HG03045 (cell line): ENCODE data around the gene ABCG1.

Experiments used
- ATAC-seq: cut with Tn5 transposase; IDR thresholded peaks from one replicate; pipeline ENCODE4 v1.9.1; 2021; ENCODE audit warnings: mild to moderate bottlenecking, moderate library complexity; ENCODE audit not compliant: unreplicated experiment

The ABCG1 gene

DNA sequence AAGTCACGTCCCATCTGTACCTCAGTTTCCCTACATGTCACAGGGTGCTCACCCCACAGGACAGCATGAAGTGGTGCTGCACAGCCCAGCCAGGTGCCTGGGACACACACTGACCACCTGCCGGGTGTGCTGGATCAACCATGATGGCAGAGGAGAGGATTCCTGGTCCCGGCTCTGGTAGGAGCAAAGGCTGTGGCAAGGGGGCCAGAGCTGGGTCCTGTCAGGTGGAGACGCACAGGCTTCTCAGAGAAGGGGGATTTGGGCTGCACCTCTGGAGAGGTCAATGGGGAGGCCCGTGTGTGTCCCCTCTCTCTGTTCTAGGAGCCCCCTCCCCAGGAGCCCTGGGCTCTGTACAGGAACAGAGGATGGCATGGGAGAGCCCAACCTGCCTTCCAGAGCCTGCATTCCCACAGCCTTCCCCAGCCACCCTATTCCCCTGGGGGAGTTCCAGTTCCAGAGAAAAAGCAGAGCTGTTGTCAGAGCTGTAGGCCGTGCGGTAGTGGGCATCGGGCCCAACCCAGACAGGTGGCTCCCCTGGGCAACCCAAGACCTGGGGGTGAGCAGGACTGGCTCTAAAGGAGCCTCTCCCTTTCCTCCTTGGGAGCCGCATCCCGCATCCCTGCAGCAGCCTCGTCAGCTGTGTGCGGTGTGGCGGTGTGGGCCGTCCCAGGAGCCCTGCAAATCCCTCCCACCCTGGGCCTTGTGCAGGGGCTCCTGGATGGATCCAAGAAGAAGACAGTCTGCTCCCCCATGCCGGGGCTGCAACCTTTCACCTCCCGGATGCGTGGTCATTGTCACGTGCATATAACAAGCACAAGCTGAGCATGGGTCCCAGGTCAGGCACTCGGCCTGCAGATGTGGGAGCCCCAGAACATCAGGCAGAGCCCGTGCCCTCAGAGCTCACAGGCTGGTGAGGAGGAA is 99.1 kb downstream of the ABCG1 start:
- no peak for ATAC-seq

DNA sequence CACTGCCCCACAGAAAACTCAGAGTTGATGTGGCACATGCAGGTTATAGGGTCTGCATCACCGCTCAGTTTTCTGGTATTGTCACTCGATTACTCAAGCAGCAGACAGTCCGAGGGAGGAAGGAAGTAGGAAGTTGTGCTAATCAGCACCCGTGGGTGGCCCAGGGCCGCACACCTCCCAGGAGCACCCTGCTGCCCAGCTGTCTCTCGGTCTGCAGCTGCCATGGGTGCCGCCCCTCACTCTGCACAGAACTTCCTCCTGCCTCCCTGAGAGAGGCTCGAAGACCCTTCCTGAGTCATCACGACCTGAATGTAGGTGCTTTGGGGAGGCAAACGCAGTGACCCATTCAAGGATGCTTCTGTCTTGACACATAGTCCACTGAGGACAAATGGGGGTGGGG is 100.4 kb downstream of the ABCG1 start:
- no peak for ATAC-seq

DNA sequence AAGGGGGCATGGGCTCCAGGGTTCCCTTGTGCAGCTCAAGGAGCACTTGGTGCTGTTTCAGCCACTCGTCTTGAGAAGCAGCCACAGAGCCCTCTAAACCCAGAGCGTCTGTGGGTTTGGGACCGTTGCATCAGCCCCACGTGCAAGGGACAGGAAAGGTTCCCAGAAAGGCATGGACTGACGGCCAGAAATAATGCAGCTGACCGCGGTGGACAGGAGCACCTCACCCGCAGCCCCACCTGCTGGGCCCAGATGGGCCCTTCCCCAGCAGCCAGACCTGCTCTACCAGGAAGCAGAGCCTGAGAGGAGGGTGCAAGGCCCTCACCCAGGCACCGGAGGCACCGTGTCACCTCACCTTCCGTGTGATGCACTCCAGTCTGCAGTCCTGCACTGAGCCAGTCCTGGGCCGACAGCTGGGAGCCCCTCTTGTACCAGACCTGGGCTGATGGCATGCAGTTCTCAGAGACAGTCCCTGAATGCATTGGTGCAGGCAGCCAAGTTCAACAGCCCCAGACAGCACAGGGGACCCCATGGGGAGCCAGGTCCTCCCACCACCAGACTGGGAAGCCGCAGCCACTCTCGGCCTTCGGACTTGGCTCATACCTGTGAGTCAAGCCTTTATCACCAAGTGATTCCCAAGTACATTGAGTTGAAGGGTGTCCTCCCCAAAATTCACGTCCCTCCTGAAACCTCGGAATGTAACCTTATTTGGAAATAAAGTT is 101.1 kb downstream of the ABCG1 start:
- no peak for ATAC-seq

DNA sequence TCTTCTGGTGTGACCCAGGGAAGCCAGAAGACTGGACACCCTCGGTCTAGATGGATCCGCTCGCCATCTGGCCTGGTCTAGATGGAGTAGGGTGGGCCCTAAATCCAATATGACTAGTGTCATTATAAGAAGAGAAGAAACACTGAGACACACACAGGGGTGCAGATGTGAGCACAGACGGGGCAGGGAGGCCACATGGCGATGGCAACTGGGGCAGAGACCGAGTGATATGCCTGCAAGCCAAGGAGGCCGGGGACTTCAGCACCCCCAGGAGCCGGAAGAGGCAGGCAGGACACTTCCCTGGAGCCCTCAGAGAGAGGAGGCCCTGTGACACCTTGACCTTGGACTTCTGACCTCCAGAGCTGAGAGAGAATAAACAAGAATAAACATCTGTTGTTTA is 101.9 kb downstream of the ABCG1 start:
- no peak for ATAC-seq

DNA sequence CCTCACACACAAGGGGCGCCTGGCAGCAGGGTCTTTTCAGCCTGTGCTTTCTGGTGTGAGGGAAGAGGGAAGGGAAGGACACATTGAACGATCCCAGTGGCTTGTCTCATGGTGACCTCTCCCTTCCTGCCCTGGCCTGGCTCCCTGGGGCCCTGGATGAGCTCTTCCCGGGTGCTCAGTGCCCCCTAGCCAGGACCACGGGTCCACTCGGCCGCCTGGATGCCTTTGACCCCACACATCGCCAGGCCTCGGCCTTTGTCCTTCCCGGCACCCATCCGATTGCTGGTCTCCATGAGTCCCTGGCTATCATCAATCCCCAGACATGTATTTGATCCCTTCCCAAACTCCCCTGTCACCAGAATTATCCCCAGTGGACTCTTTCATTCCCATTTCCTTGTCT is 102.3 kb downstream of the ABCG1 start:
- no peak for ATAC-seq

DNA sequence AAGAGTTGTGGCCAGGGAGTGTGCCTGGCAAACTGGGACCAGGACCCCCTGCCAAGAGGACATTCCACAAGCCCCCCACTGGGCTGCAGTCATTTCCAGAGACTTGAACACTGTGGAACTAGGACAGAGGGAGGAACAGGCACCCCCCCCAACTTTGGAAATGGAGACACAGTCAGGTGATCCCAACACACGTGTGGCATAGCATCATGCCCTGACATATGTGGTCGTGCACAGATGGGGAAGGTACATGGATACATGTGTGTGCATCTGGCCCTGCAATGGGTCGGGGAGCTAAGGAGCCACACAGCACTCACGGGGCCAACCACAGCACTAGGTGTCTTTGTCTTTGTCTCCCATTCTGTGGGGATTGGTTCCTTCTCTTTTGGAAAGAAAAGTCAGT is 102.9 kb downstream of the ABCG1 start:
- no peak for ATAC-seq

DNA sequence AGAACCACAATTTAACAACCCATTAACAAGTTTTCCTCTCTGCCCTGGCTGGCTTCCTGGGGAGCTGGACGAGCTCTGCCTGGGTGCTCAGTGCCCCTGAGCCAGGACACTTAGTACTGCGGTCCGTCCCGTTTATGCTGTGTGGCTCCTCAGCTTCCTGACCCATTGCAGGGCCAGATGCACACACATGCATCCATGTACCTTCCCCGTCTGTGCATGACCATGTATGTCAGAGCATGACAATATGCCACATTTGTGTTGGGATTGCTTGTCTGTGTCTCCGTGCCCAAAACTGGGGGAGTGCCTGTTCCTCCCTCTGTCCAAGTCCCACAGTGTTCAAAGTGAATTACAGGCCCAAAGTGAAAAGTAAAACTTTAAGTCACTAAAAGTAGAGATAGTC is 106.0 kb downstream of the ABCG1 start:
- no peak for ATAC-seq

DNA sequence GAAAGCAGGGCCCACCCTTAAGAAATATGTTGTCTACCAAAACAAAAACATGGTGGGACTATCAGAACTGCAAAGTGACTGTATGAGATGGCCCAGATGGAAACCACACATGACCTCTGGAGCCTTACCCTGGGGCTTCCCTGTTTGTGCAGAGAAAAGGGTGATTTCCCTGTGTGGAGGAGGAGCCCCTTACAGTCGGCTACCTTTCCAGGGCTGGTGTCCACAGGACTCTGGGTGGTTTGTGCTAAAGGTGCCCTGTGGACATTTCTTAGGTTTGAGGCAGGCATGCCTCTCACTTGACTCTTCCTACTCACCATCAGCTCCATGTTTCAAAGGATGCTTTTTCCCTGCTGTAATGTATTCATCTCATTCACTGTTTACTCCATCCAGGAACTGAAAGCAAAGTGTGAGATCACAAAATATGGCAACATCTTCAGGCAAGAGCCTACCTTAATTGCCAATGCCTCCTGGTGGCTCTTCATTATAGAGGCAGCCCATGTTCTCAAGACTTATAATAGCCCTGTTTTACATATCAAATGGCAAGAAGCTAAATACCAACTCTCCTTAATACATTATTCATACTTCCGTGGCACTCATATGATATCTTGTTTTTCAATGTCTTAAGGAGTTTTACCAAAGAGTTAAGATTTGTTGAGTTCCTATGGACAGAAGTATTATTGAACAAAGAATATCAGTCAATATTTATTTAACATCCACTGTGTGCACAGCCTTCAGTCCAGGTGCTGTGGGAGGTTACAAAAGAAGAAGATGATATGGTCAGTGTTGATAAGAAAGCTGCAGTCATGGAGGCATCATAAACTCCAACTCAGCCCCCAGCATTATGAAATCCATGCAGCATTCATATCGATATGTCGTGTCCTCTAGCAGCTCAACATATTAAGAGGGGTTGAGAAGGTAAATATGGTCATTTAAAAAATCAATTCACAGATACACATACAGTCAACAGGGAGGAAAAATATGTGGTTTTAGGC is 111.7 kb downstream of the ABCG1 start:
- ATAC-seq: no peak

DNA sequence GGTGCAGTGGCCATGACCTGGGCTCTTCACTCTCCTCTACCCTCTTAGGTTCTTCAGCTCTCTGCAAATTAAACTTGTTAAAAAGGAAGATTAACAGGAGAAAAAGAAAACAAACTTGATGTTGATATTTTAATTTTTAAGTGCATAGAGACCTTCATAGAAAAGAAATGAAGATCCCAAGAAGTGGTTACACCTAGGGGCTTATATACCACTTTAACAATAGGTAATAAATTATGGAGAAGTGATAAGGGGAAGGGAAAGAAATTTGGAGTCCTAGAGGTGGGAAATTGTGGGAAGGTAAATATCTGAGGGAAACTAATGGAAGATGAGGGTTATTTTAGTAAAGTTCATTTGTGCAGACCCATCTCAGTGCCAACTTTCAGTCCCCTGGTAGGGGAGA is 112.7 kb downstream of the ABCG1 start:
- ATAC-seq: no peak

DNA sequence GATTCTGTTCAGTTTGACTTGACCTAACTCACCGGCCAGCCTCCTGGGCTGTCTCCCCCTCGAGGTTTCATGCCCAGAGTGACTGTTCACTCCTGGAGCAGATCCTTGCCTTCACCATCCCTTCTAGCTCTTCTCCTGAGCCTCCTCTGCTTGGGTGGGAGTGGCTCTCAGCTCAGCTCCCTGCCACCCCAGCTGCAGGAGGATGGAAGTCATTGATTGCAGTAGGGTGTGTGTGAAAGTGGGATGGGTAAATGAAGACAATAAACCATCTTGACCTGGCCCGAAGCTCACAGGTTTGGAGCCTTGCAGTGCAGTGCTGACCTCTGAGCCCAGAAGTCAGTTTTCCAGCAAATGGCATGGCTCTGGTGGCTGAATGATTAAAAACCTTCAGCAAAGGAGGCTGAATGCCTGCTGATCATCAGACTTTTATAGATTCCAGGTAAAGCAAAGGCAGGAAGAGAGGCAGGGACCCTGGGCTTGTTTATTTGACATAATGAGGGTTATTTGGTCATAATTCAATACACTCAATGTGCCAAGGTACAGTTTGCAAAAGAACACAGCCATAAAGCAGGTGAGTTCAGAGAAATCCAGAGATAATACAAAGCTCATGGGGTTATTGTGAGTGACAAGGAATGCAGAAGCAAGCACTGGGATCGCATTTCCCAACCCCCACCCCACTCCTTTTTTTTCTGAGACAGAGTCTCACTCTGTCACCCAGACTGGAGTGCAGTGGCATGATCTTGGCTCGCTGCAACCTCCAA is 113.8 kb downstream of the ABCG1 start:
- no peak for ATAC-seq

DNA sequence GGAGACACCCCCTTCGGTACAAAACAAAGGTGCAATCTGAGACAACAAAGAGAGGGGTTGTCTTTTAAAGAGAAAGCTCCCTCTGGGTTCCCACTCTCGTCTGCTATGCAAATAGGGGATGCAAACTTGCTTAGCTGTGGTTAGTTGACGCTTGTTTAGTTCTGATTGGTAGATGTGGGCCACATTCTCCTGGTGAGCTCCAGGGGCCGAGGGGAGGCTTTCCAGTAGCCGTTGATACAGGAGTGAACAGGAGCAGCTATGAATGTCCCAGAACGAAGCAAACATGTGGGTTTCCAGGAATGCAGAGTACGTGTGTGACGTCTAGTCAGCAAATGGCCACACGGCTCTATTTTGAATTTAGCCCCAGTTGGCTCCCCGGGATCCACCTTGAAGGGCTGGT is 117.1 kb downstream of the ABCG1 start:
- no peak for ATAC-seq

DNA sequence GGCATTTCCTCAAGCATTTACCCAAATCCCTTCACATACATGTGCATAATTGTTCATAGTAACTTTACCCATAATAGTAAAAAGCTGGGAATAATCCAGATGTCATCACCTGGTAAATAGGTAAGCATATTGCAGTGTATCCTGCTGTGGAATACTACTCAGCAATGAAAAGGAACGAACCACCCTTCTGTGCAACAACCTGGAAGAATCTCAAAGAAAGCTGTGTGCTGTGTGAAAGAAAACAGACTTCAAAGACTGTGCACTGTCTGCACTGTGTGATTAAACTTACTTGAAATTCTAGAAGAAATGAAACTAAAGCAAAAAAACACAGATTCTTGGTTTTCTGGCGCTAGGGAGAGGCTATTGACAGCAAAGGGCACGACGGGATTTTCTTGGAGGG is 118.3 kb downstream of the ABCG1 start:
- no peak for ATAC-seq

DNA sequence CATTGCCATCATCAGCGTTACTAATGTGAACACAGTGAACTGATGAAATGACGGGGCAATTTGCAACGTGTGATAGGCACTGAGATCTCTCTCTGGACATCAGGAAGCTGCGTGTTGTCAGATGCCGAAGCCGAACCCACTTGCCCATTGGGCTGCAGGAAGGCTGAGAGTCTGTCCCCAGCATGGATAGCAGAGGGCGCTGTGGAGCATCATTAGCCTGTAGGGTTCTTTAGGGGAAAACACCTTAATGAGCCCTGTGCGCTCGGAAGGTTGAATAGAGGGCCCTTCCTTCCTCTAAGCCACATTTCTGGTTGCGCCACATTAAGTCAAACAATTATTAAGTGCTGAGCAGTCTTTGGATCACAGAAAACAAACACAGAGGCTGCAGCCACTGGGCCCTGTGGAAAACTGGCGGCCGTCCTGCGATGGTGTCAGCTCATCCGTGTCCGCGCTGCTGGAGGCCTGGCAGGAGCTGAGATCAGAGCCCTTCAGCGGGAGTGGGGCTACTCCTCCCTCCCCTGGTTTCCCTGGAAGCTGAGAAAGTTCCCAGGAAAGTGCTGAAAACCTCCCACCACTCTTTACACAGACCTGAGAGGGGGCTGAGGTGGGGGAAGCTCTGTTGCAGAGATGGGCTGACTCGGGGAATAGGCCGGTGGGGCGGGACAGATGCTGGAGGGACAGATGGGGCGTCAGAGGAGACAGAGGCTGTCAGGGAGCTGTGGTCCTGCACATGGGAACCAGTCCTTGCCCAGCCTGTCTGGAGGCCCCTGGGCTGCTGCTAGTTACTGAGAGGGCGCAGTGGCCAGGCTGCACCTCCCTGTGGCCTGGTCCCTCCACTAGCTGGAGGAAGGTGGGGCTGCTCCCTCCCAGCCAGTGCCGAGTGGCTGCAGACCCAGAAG is 119.1 kb downstream of the ABCG1 start:
- ATAC-seq: no peak

DNA sequence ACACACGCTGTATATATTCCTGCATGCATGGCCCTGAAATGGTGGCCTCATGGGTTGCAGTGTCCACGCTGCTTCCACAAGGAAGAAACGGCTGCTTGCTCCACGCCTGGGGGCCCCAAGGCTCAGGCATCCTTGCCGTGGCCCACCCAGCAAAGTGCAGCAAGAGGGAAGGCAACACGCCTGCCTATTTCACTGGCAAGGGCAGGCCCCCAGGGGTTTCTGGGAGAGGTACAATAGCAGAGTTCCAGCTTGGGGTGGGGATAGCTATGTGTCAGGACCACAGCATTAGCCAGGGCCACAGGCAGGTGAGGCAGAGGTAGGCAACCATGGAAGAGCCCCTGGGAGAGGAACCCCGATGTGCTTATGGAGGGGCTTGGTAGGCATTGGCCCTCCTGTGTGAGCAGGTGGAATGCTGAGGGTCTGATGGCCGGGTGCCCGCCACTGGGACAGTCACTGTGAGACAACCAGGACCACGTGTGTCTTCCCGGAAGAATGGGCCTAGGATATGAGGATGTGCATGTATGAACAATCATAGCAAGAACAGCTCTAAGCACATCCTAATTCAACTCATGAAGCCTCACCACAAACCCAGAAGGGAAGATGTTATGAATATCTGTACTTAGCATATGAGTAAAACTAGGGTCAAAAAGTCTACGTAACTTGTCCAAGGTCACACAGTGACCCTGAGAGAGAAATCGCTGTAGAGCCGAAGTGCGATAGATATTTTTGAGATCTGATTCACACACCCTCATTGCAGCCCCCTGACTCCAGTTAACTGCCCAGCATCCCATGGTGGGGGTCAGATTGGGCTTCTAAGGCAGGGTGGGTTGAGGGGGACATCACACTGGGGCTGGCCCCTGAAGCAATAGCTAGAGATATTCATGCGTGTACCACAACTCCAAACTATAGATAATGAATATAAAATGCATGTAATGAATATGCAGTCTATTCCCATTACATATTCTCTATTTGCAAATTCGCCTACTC is 120.1 kb downstream of the ABCG1 start:
- ATAC-seq: no peak

DNA sequence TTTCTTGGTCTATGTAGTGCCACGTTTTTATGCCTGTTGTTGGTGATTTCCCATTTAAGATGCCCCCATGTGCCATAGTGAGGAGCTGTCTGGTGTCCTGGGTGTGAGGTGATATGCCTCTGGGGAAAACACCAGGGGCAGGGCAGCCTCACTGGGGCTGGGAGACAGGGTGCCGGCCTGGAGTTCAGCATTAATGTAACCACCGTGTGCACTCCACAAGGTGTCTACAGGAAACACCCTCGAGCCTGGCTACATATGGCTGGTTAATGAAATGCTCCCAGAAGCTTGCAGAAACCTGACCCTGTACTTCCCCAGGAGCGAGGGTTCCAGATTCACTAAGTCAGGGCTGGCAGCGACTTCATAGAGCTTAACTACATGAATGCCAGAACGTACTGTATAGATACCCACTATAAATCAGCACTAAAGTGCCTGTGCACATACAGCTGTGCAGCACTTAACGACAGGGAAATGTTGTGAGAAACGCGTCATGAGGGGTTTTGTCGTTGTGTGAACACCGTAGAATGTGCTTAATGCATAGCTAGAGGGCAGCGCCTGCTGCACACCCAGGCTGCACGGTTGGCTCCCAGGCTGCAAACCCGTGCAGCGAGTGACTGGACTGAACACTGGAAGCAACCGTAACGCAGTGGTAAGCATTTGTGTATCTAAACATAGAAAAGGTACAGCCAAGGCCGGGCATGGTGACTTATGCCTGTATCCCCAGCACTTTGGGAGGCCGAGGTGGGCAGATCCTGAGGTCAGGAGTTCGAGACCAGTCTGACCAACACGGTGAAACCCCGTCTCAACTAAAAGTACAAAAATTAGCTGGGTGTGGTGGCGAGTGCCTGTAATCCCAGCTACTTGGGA is 121.5 kb downstream of the ABCG1 start:
- no peak for ATAC-seq

DNA sequence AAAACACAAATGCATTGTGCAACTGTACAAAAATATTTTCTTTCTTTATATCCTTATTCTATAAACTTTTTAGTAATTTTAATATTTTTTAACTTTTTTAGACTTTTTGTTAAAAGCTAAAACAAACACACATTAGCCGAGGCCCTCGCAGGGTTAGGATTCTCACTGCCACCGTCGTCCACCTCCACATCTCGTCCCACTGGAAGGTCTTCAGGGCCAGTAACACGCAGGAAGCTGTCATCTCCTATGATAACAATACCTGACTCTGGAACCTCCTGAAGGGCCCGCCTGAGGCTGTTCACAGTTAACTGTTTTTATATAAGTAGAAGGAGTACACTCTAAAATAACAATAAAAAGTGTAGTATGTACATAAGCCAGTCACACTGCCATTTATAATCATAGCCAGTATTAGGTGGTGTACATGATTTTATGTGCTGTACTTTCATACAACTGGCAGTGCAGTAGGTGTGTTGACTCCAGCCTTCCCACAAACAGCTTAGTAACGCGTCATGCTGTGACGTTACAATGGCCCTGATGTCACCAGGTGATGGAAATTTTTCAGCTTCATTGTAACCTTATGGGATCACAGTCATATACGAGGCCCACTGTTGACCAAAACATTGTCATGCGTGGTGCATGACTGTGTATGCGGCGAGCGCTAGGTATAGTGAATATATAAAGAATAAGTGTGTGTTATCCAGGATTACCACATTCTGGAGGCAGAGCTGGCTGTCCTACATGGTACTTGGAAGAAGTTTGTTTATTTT is 123.0 kb downstream of the ABCG1 start:
- no peak for ATAC-seq
